Right lobe of liver (tissue), 6 donors: ENCODE measurements around the gene EPS8. TPM values are rescaled to one million over a fixed set of nuclear protein-coding genes. Genes with fewer than 3 reads are reported as not detected.
A peak's percentile ranks its signal among the peaks of the same experiment; 100 is the strongest.

Experiments
- ATAC-seq, 4 donors: fragments of 200-7000 bp; cut with Tn5 transposase; one replicate each; pipeline ENCODE4 v1.9.1; 2020; ENCODE audit warnings: mild to moderate bottlenecking in 4 of 4, moderate library complexity in 4 of 4
- DNase-seq, 3 donors: peaks; one replicate each; pipeline ENCODE4 v3.0.0-alpha.2; 2020
- H3K27ac ChIP-seq, 3 donors: fragments of 200-600 bp; one replicate each; pipeline ENCODE4 v1.8.0; 2022
- H3K27me3 ChIP-seq, 2 donors: fragments of 200-600 bp; one replicate each; pipeline ENCODE4 v1.8.0; 2022
- H3K36me3 ChIP-seq, 4 donors: fragments of 200-600 bp; sonication (generic) in 1 of 4; one replicate each; pipeline versions ENCODE4 v1.5.1 to v1.8.0; 2017 to 2022; ENCODE audit warnings: control low read depth in 1 of 4
- H3K4me1 ChIP-seq, 4 donors: fragments of 200-600 bp; sonication (generic) in 1 of 4; one replicate each; pipeline versions ENCODE4 v1.5.1 to v1.8.0; 2017 to 2022; ENCODE audit warnings: control low read depth in 1 of 4
- H3K4me3 ChIP-seq, 3 donors: fragments of 200-600 bp; one replicate each; pipeline ENCODE4 v1.8.0; 2022
- H3K9me3 ChIP-seq, 4 donors: fragments of 200-600 bp; sonication (generic) in 1 of 4; one replicate each; pipeline versions ENCODE4 v1.5.1 to v1.8.0; 2017 to 2022; ENCODE audit warnings: control low read depth in 1 of 4
- POLR2A ChIP-seq: fragments of 450-650 bp; IDR thresholded peaks from one replicate; pipeline ENCODE4 v1.6.1; 2017; ENCODE audit warnings: antibody characterized with exemption, mild to moderate bottlenecking
- WGBS: methylation state at CpG from one replicate; pipeline ENCODE4 v1.1.6; 2018; ENCODE audit warnings: low coverage, low lambda C conversion rate; ENCODE audit not compliant: insufficient coverage; ENCODE audit errors: missing lambda C conversion rate; 5-methylcytosine and 5-hydroxymethylcytosine counted together
- intact Hi-C, 2 donors: fragments of 100-400 bp; cut with DNase I; formaldehyde crosslinking; loops; one replicate each; pipeline versions ENCODE4 v1.11.2 to v1.14.1; 2022
- total RNA-seq, 6 experiments: library from RNA; depleted of rRNA in 2 of 6; stranded (reverse); fragments of >200 nt in 2 of 6; fragmentation: NEBNext Ultra II Directional in 3 of 6; extraction: Animal tissue kit (Norgen Biotek cat#: 25700) in 3 of 6; gene quantifications; one replicate each; pipeline versions ENCODE4 v1.1.0 to v1.2.4, GENCODE V29; 2016 to 2023
- TF ChIP-seq, protein P1 (sequence below), 4 donors: fragments of 200-600 bp in 3 of 4; fragments of 450-650 bp in 1 of 4; IDR thresholded peaks; one replicate each; pipeline versions ENCODE4 v1.5.1 to v1.8.0; 2016 to 2022; ENCODE audit warnings: antibody characterized with exemption in 4 of 4, mild to moderate bottlenecking in 2 of 4
- donor health status: DM: no; HTN: yes; CAD: no.
- donor health status: DM: no; HTN: no; CAD: no.
- donor health status: DM: no; HTN: no; CAD: no.
- donor health status: DM: no; HTN: yes; CAD: no.
- donor health status: DM: no; HTN: yes; CAD: no.

Gene EPS8
- total RNA-seq, 6 experiments from 2014 or later: 21.3 to 44.8 (median 28.2) TPM

DNA sequence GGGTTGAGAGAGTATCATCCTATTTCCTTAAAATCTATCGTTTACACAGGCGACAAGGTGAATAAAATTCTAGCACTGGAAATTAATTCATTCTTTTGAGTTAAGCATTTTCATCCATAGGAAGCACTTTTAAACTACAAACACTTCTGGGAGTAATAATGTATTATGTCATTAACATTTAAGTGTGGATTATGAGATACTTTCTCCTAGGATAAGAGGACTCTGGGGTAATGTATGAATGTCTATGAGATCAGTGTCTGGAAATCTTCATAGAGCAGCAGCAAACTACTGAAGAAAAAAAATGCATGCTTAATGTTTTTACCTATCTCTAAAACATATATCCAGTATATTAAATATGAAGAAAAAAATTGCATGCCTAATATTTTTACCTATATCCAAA lies 86.9 kb downstream of the EPS8 start:
- ATAC-seq (no peak), DNase-seq (no peak)
- 62% methylated on average over 2 of the region's 2 CpGs for WGBS
- Histone ChIP-seq H3K27me3 (no peaks in the 10 kb centered on the region), H3K4me3 (no peak overlapping the region), H3K4me1 (peaks cover 0 to 26% (median 0%) of the 10 kb centered on the region in 4 donors), H3K9me3 (no peaks in the 10 kb centered on the region), H3K36me3 (no peaks in the 10 kb centered on the region), H3K27ac (peak overlapping the region in 2 of 3 donors; percentile 4 to 48)
- intact Hi-C loops: no loop called here
- TF ChIP-seq, protein P1, sequence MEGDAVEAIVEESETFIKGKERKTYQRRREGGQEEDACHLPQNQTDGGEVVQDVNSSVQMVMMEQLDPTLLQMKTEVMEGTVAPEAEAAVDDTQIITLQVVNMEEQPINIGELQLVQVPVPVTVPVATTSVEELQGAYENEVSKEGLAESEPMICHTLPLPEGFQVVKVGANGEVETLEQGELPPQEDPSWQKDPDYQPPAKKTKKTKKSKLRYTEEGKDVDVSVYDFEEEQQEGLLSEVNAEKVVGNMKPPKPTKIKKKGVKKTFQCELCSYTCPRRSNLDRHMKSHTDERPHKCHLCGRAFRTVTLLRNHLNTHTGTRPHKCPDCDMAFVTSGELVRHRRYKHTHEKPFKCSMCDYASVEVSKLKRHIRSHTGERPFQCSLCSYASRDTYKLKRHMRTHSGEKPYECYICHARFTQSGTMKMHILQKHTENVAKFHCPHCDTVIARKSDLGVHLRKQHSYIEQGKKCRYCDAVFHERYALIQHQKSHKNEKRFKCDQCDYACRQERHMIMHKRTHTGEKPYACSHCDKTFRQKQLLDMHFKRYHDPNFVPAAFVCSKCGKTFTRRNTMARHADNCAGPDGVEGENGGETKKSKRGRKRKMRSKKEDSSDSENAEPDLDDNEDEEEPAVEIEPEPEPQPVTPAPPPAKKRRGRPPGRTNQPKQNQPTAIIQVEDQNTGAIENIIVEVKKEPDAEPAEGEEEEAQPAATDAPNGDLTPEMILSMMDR (IDR thresholded peaks at IDR 0.05): no peak
- TF ChIP-seq POLR2A: no peak

DNA sequence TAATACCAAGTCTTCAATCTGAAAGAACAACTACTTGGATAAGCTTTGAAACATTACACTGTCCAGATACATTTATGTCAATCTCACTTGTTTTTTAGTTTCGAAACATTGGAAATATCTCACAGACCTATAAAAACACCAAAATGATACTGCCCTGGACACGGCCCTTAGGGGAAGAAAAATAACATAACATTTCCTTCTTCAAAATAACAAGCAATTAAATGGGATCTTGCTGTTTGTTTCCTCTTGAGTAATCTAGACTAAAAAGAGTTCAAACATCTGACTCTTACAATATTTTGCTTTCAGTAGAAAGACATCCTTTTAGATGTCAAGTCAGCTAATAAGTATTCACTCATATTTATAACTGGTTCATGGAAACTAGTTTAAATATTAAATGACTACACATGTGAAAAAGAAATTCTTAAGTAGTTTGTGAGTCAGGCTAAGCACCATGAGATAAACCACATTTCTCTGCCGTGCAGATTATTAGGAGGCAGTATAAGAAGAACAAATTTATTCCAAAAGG lies 87.5 kb downstream of the EPS8 start:
- intact Hi-C loops: no loop called here
- no peaks in the 10 kb centered on the region for H3K27me3 ChIP-seq
- DNase-seq: no peak
- no peaks in the 10 kb centered on the region for H3K36me3 ChIP-seq
- 38% methylated on average over 3 of the region's 3 CpGs for WGBS
- peaks cover 0 to 20% (median 0%) of the 10 kb centered on the region in 4 donors for H3K4me1 ChIP-seq
- H3K27ac ChIP-seq: peak overlapping the region; percentile 1 to 48 (median 4)
- peak; percentile 10 to 30 (median 20) for ATAC-seq
- TF ChIP-seq, protein P1 (IDR thresholded peaks at IDR 0.05): no peak
- no peak for TF ChIP-seq POLR2A
- no peaks in the 10 kb centered on the region for H3K9me3 ChIP-seq
- no peak overlapping the region for H3K4me3 ChIP-seq

DNA sequence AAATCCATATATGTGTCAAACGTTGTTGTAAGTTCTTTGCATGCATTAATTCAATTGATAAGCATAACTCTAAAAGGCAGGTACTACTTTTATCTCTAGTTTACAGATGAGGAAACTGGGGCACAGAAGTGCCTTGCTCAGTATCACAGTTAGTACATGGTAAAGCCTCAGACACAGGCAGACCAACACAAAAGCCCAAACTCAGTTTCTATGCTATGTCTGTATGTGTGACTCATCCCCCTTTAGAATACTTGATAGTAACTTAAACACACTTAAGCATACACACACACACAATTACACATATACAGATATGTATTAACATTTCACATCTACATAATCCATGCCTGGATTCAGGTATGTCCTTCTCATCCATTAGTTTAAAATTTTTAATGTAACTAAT lies 88.0 kb downstream of the EPS8 start:
- Histone ChIP-seq H3K4me3 (no peak overlapping the region), H3K27me3 (no peaks in the 10 kb centered on the region), H3K4me1 (peaks cover 0 to 15% (median 0%) of the 10 kb centered on the region in 4 donors), H3K27ac (peak overlapping the region in 2 of 3 donors; percentile 1 to 4), H3K9me3 (no peaks in the 10 kb centered on the region), H3K36me3 (no peaks in the 10 kb centered on the region)
- WGBS: 53% methylated on average over 1 of the region's 1 CpG
- intact Hi-C loops: no loop called here
- DNase-seq: no peak
- TF ChIP-seq, protein P1 (IDR thresholded peaks at IDR 0.05): no peak
- no peak for TF ChIP-seq POLR2A
- ATAC-seq: peak in 1 of 4 donors; percentile 11

DNA sequence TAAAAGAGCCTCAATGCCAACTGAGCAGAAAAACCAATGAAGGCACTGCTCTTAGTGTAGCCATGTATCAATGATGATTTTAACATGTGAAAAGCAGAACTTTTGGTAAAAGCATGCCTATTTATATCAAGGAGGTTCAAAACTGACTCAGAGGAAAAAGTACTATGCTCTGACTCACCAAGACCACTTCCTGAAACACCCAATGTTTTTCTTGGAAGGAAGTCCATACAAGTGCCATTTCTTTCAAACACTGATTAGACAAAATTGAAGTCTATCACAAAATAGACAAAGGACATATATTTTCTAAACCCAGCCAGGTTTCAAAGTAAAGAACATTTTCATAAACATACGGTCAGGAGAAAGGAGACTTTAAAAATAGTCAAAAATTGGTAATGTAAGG lies 88.6 kb downstream of the EPS8 start:
- H3K36me3 ChIP-seq: no peaks in the 10 kb centered on the region
- H3K27ac ChIP-seq: peak overlapping the region in 2 of 3 donors; percentile 4 to 39
- H3K4me3 ChIP-seq: no peak overlapping the region
- H3K9me3 ChIP-seq: no peaks in the 10 kb centered on the region
- DNase-seq (no peak), ATAC-seq (peak; percentile 43 to 60 (median 49))
- no peaks in the 10 kb centered on the region for H3K27me3 ChIP-seq
- H3K4me1 ChIP-seq: peaks cover 0 to 9% (median 0%) of the 10 kb centered on the region in 4 donors
- intact Hi-C loops: no loop called here
- WGBS: 60% methylated on average over 1 of the region's 1 CpG
- TF ChIP-seq POLR2A: no peak
- TF ChIP-seq, protein P1 (IDR thresholded peaks at IDR 0.05): no peak
